Neural crest cell (in vitro differentiated cells): Measurements from ENCODE around the gene FNDC8. TPM values are rescaled to one million over a fixed set of nuclear protein-coding genes. Genes with fewer than 3 reads are reported as not detected.

Experiments used
- DNase-seq: peaks from one replicate; pipeline ENCODE4 v3.0.0; 2021; ENCODE audit warnings: low read depth, mixed read lengths, low spot score
- H3K27ac Mint-ChIP-seq: one replicate; pipeline ENCODE4 v1.8.0; 2021; ENCODE audit warnings: mild to moderate bottlenecking, mixed read lengths; ENCODE audit not compliant: unreplicated experiment
- H3K27me3 Mint-ChIP-seq: 2 replicates; pipeline ENCODE4 v1.8.0; 2021; ENCODE audit warnings: low read depth, mild to moderate bottlenecking, mixed read lengths
- H3K36me3 Mint-ChIP-seq: 2 replicates; pipeline ENCODE4 v1.8.0; 2021; ENCODE audit warnings: low read depth, mild to moderate bottlenecking, mixed read lengths
- H3K4me1 Mint-ChIP-seq: 2 replicates; pipeline ENCODE4 v1.8.0; 2021; ENCODE audit warnings: mixed read lengths
- H3K4me3 Mint-ChIP-seq: one replicate; pipeline ENCODE4 v1.8.0; 2021; ENCODE audit warnings: mild to moderate bottlenecking, mixed read lengths
- H3K9me3 Mint-ChIP-seq: 2 replicates; pipeline ENCODE4 v1.8.0; 2021; ENCODE audit warnings: mixed read lengths
- total RNA-seq: library from RNA; stranded (reverse); gene quantifications from 2 replicates; pipeline ENCODE4 v1.2.1, GENCODE V29; 2021
- TF ChIP-seq, protein P1 (sequence below): fragments of 200-600 bp; sonication (generic); conservative IDR thresholded peaks from 2 replicates; pipeline ENCODE4 v1.5.0; 2021; ENCODE audit warnings: antibody characterized with exemption, mild to moderate bottlenecking

FNDC8 gene
- total RNA-seq, 1 donor from 2014 or later = not detected

DNA sequence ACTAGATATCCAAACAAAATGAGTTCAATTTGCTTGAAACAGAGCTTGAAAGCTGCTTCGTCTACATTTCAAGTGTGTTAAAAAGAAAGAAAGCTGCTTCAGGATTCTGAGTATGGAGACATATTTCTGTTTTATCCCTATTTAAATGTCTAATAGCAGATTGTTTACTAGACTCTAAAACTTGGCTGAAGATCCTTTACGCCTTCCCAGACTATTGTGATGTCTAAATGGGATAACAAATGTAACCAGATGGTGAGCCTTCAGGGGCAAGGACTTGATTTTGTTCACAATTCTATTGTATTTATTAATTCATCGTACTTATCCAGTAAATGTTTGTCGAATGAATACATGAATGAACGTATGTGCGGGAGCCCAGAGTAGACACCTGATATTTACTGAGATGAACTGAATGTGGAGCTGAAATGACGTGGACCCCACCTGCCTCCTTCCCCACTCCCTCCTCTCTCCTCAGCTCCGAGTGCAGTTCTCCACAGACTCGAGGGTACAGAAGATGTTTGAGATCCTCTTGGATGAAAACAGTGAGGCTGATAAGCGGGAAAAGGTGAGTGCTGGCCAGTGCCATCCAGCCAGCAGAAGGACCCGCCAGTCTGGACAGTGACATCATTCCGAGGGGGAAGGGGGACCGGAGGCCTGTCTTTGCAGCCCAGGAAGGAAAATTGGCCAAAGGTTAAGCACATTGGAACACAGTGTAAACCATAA is 31.2 kb downstream of the FNDC8 start:
- Mint-ChIP-seq H3K27me3 (peaks cover 2% of the 10 kb centered on the region), H3K4me3 (no peak overlapping the region), H3K9me3 (no peaks in the 10 kb centered on the region)

GRCh38 chr17:35154196-35155165 is 33.1 kb downstream of the FNDC8 start:
- H3K27ac Mint-ChIP-seq = no peak overlapping the region
- no peak for DNase-seq
- TF ChIP-seq, protein P1, sequence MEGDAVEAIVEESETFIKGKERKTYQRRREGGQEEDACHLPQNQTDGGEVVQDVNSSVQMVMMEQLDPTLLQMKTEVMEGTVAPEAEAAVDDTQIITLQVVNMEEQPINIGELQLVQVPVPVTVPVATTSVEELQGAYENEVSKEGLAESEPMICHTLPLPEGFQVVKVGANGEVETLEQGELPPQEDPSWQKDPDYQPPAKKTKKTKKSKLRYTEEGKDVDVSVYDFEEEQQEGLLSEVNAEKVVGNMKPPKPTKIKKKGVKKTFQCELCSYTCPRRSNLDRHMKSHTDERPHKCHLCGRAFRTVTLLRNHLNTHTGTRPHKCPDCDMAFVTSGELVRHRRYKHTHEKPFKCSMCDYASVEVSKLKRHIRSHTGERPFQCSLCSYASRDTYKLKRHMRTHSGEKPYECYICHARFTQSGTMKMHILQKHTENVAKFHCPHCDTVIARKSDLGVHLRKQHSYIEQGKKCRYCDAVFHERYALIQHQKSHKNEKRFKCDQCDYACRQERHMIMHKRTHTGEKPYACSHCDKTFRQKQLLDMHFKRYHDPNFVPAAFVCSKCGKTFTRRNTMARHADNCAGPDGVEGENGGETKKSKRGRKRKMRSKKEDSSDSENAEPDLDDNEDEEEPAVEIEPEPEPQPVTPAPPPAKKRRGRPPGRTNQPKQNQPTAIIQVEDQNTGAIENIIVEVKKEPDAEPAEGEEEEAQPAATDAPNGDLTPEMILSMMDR = no peak
- H3K9me3 Mint-ChIP-seq = no peaks in the 10 kb centered on the region
- H3K4me3 Mint-ChIP-seq = no peak overlapping the region
- peaks cover 4% of the 10 kb centered on the region for H3K27me3 Mint-ChIP-seq
- H3K36me3 Mint-ChIP-seq = no peaks in the 10 kb centered on the region
- H3K4me1 Mint-ChIP-seq = no peaks in the 10 kb centered on the region

More for the DNA sequence above, 31.2 kb downstream of the FNDC8 start:
- Mint-ChIP-seq H3K4me1 (no peaks in the 10 kb centered on the region), H3K27ac (no peak overlapping the region), H3K36me3 (no peaks in the 10 kb centered on the region)
- TF ChIP-seq, protein P1 = no peak
- no peak for DNase-seq

DNA sequence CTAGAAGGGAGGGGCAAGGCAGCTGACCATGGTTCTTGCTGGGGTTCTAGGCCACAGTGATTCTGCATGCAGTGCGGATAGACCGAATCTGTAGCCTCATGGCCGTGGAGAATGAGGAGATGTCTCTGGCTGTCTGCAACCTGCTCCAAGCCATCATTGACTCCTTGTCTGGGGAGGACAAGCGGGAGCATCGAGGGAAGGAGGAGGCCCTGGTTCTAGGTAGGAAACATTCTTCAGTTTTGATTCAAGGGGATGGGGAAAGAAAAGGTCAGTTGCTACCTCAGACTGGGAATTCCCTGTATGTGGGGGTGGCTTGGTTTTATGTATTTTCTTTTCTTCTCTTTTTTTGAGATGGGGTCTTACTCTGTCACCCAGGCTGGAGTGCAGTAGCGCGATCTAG is 33.8 kb downstream of the FNDC8 start:
- Mint-ChIP-seq H3K27me3 (peaks cover 11% of the 10 kb centered on the region), H3K4me1 (no peaks in the 10 kb centered on the region), H3K4me3 (no peak overlapping the region), H3K9me3 (no peaks in the 10 kb centered on the region), H3K36me3 (no peaks in the 10 kb centered on the region), H3K27ac (no peak overlapping the region)
- TF ChIP-seq, protein P1 = no peak
- DNase-seq = no peak

DNA sequence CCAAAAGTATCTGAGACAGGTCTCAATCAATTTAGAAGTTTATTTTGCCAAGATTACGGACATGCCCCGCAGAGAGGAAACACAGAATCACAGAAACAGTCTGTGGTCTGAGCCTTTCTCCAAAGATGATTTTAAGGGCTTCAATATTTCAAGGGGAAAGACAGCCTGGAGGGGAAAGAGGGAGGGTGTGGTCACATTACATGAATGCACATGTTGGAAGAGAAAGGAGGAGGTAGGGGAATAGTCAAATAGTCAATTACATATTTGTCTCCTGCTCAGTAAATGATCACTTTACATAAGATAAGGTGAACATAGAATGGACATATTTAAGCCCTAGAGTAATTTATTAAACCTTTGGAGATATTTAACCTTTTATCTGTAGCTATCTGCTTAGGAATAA is 38.5 kb downstream of the FNDC8 start:
- H3K4me3 Mint-ChIP-seq = no peak overlapping the region
- H3K27me3 Mint-ChIP-seq = peaks cover 36% of the 10 kb centered on the region
- DNase-seq = no peak
- no peak overlapping the region for H3K27ac Mint-ChIP-seq
- no peaks in the 10 kb centered on the region for H3K9me3 Mint-ChIP-seq
- no peaks in the 10 kb centered on the region for H3K36me3 Mint-ChIP-seq
- TF ChIP-seq, protein P1 = no peak
- H3K4me1 Mint-ChIP-seq = no peaks in the 10 kb centered on the region

DNA sequence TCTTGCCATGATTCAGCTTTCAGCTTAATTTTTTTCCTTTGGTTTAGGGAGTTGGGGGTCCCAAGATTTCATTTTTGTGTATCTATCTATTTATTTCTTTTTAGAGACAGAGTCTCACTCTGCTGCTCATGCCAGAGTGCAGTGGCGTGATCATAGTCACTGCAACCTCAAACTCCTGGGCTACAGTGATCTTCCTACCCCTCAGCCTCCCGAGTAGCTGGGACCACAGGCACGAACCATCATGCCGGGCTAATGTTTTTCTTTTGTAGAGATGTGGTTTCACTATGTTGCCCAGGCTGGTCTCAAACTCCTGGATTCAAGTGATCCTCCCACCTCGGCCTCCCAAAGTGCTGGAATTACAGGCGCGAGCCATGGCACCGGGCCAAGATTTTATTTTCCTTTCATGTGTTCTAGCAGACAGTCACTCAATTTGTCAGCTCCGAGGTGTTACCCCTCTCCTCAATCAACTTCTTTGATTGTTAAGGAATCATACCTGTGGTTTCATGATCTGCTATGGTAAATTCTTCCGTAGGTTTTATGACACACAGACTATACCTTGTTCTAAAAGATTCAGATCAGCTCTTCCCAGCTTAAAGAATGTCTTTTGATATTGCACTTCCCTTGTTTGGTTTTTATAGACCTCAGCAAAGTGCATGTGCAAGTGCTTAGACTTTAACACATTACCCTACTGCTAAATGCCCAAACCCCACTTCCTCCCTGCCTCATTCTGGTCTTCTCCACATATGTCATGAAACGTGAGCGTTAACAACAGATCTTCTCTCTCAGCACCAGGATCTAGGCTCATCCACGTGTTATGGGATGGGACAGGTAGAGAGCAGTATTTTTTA is 39.2 kb downstream of the FNDC8 start:
- TF ChIP-seq, protein P1 = no peak
- Mint-ChIP-seq H3K36me3 (no peaks in the 10 kb centered on the region), H3K27ac (no peak overlapping the region), H3K4me3 (no peak overlapping the region), H3K4me1 (no peaks in the 10 kb centered on the region), H3K27me3 (peaks cover 38% of the 10 kb centered on the region), H3K9me3 (no peaks in the 10 kb centered on the region)
- DNase-seq = no peak
